ENCODE measurements around the gene ARHGDIG. TPM values are rescaled to one million over a fixed set of nuclear protein-coding genes. Genes with fewer than 3 reads are reported as not detected.

ARHGDIG gene
- total and polyA plus RNA-seq, 2 donors from 2014 or later = 0.88 TPM; not detected in 1

GRCh38 chr16:290015-290680, 9.8 kb downstream of the ARHGDIG start:
- H3K36me3 ChIP-seq (ENCODE audit: control insufficient read depth in 2 of 3, insufficient read depth in 3 of 3, low read length in 3 of 3) = peaks cover 0 to 8% (median 0%) of the 10 kb centered on the region in 3 donors
- H3K9me3 ChIP-seq (ENCODE audit: control insufficient read depth in 2 of 3, insufficient read depth in 1 of 3, low read length in 3 of 3) = no peaks in the 10 kb centered on the region
- intact Hi-C loops (cut with DNase I) = no loop called here
- H3K27ac ChIP-seq (ENCODE audit: low read depth in 2 of 2, low read length in 2 of 2) = no peak overlapping the region
- no peak for TF ChIP-seq CTCF (IDR thresholded peaks at IDR 0.05; ENCODE audit: borderline replicate concordance, extremely low read depth, insufficient read depth)
- FAIRE-seq = no peak
- H3K27me3 ChIP-seq (ENCODE audit: control insufficient read depth, insufficient read depth, low read length) = no peaks in the 10 kb centered on the region
- no peaks in the 10 kb centered on the region for H3K4me1 ChIP-seq (ENCODE audit: control insufficient read depth in 2 of 3, insufficient read depth in 2 of 3, low read depth in 1 of 3, low read length in 3 of 3)
- H3K9ac ChIP-seq (ENCODE audit: low read length in 3 of 3) = no peak overlapping the region
- no peak overlapping the region for H3K4me3 ChIP-seq (ENCODE audit: low read length in 3 of 3)
- no peak for DNase-seq

GRCh38 chr16:290681-291405, 10.5 kb downstream of the ARHGDIG start:
- FAIRE-seq = no peak
- no peak overlapping the region for H3K4me3 ChIP-seq (ENCODE audit: low read length in 3 of 3)
- H3K36me3 ChIP-seq (ENCODE audit: control insufficient read depth in 2 of 3, insufficient read depth in 3 of 3, low read length in 3 of 3) = peaks cover 0 to 8% (median 0%) of the 10 kb centered on the region in 3 donors
- H3K27ac ChIP-seq (ENCODE audit: low read depth in 2 of 2, low read length in 2 of 2) = no peak overlapping the region
- no peaks in the 10 kb centered on the region for H3K9me3 ChIP-seq (ENCODE audit: control insufficient read depth in 2 of 3, insufficient read depth in 1 of 3, low read length in 3 of 3)
- intact Hi-C loops (cut with DNase I) = no loop called here
- DNase-seq = no peak
- H3K9ac ChIP-seq (ENCODE audit: low read length in 3 of 3) = no peak overlapping the region
- H3K27me3 ChIP-seq (ENCODE audit: control insufficient read depth, insufficient read depth, low read length) = no peaks in the 10 kb centered on the region
- no peaks in the 10 kb centered on the region for H3K4me1 ChIP-seq (ENCODE audit: control insufficient read depth in 2 of 3, insufficient read depth in 2 of 3, low read depth in 1 of 3, low read length in 3 of 3)
- TF ChIP-seq CTCF (IDR thresholded peaks at IDR 0.05; ENCODE audit: borderline replicate concordance, extremely low read depth, insufficient read depth) = no peak

- no peak for DNase-seq
These were observed 11.1 kb downstream of the ARHGDIG start for GRCh38 chr16:291539-291938.

More at GRCh38 chr16:291539-291938, 11.1 kb downstream of the ARHGDIG start:
- Histone ChIP-seq H3K4me3 (ENCODE audit: low read length in 3 of 3) (no peak overlapping the region), H3K27me3 (ENCODE audit: control insufficient read depth, insufficient read depth, low read length) (no peaks in the 10 kb centered on the region), H3K9ac (ENCODE audit: low read length in 3 of 3) (no peak overlapping the region), H3K27ac (ENCODE audit: low read depth in 2 of 2, low read length in 2 of 2) (no peak overlapping the region), H3K36me3 (ENCODE audit: control insufficient read depth in 2 of 3, insufficient read depth in 3 of 3, low read length in 3 of 3) (peaks cover 0 to 8% (median 0%) of the 10 kb centered on the region in 3 donors), H3K9me3 (ENCODE audit: control insufficient read depth in 2 of 3, insufficient read depth in 1 of 3, low read length in 3 of 3) (no peaks in the 10 kb centered on the region), H3K4me1 (ENCODE audit: control insufficient read depth in 2 of 3, insufficient read depth in 2 of 3, low read depth in 1 of 3, low read length in 3 of 3) (no peaks in the 10 kb centered on the region)
- intact Hi-C loops (cut with DNase I) = no loop called here
- TF ChIP-seq CTCF (IDR thresholded peaks at IDR 0.05; ENCODE audit: borderline replicate concordance, extremely low read depth, insufficient read depth) = no peak
- no peak for FAIRE-seq

Data from kidney (tissue), 14 donors.